Fibroblast of the aortic adventitia (primary cell): ENCODE data around the gene PTCHD4. TPM values are rescaled to one million over a fixed set of nuclear protein-coding genes. Genes with fewer than 3 reads are reported as not detected.

Experiments
- DNase-seq: peaks from one replicate; pipeline ENCODE4 v3.0.0-alpha.2; 2010; ENCODE audit warnings: low read depth
- H3K4me3 ChIP-seq: 2 replicates; pipeline ENCODE4 v1.5.1; 2011; ENCODE audit warnings: low read depth, mild to moderate bottlenecking, control low read depth, low read length, moderate library complexity
- total RNA-seq: library from RNA; depleted of rRNA; stranded (reverse); fragments of >200 nt; gene quantifications from 2 replicates; pipeline ENCODE4 v1.2.3, GENCODE V29; 2012; ENCODE audit warnings: low replicate concordance
- TF ChIP-seq, protein P1 (sequence below): IDR thresholded peaks from 2 replicates; pipeline ENCODE4 v1.5.1; 2011; ENCODE audit warnings: mild to moderate bottlenecking, low read length, control low read depth, inconsistent platforms; ENCODE audit not compliant: insufficient read depth

The PTCHD4 gene
- total RNA-seq, 1 donor: 5.2 TPM

GRCh38 chr6:48073976-48074767 lies 36.8 kb downstream of the PTCHD4 start:
- no peak overlapping the region for H3K4me3 ChIP-seq
- DNase-seq: no peak
- TF ChIP-seq, protein P1, sequence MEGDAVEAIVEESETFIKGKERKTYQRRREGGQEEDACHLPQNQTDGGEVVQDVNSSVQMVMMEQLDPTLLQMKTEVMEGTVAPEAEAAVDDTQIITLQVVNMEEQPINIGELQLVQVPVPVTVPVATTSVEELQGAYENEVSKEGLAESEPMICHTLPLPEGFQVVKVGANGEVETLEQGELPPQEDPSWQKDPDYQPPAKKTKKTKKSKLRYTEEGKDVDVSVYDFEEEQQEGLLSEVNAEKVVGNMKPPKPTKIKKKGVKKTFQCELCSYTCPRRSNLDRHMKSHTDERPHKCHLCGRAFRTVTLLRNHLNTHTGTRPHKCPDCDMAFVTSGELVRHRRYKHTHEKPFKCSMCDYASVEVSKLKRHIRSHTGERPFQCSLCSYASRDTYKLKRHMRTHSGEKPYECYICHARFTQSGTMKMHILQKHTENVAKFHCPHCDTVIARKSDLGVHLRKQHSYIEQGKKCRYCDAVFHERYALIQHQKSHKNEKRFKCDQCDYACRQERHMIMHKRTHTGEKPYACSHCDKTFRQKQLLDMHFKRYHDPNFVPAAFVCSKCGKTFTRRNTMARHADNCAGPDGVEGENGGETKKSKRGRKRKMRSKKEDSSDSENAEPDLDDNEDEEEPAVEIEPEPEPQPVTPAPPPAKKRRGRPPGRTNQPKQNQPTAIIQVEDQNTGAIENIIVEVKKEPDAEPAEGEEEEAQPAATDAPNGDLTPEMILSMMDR: no peak

DNA sequence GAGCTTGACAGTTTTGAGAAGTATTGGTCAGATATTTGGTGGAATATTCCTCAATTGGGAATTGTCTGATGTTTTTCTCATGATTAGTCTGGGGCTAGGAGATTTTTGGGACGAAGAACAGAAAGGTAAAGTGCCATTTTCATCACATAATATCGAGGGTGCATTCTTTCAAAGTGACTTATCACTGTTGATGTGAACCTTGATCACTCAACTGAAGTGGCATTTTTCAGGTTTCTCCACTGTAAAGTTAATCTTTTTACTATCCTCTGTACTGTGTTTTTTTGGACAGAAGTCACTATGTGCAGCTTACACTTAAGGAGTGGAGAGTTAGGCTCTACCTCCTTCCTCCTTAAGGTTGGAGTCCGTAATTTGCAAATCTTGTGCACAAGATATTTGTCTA lies 39.2 kb downstream of the PTCHD4 start:
- TF ChIP-seq, protein P1: no peak
- H3K4me3 ChIP-seq: no peak overlapping the region
- DNase-seq: no peak

GRCh38 chr6:48069280-48069679 lies 41.7 kb downstream of the PTCHD4 start:
- DNase-seq: peak; percentile 26
- TF ChIP-seq, protein P1: no peak

GRCh38 chr6:48068278-48069251 lies 42.4 kb downstream of the PTCHD4 start:
- DNase-seq: no peak
- TF ChIP-seq, protein P1: no peak
- H3K4me3 ChIP-seq: peak overlapping the region; percentile 59

More at GRCh38 chr6:48069280-48069679, 41.7 kb downstream of the PTCHD4 start:
- H3K4me3 ChIP-seq: peak overlapping the region; percentile 43

DNA sequence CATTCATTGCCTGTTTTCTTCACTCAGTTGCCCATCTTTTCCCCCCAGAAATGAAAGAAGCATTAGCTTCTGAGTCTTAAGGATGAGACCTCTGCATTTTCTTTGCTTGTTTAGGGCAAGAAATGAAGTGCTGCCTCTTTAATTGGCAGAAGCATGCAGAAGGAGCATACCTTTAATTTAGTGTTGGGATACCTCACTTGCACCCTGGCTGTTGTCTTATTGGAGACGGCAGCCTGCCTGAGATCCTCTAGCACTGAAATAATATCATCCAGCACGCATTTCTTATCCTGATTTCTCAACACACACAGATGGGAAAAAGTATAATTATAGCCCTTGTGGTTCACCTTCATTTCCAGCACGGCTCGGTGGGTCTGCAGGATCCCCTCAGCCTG lies 43.1 kb downstream of the PTCHD4 start:
- DNase-seq: no peak
- H3K4me3 ChIP-seq: peak overlapping the region; percentile 39
- TF ChIP-seq, protein P1: no peak

- H3K4me3 ChIP-seq: no peak overlapping the region
- DNase-seq: no peak
- TF ChIP-seq, protein P1: no peak
These were observed 43.8 kb downstream of the PTCHD4 start for GRCh38 chr6:48067148-48067712.
